Thyroid gland (tissue), 4 donors: ENCODE measurements around the gene ELMO1.

Source experiments
- CTCF ChIP-seq, 6 experiments: fragments of 200-600 bp in 3 of 6; fragments of 450-650 bp in 3 of 6; sonication (generic) in 3 of 6; IDR thresholded peaks; one replicate each; pipeline ENCODE4 v1.5.1; 2016 to 2019; ENCODE audit warnings: antibody characterized with exemption in 6 of 6, mild to moderate bottlenecking in 2 of 6, inconsistent platforms in 1 of 6, moderate library complexity in 1 of 6
- POLR2A ChIP-seq, 2 donors: fragments of 450-650 bp; IDR thresholded peaks; one replicate each; pipeline ENCODE4 v1.6.1; 2017; ENCODE audit warnings: antibody characterized with exemption in 2 of 2, mild to moderate bottlenecking in 2 of 2, moderate library complexity in 1 of 2

GRCh38 chr7:36971515-36972139 lies 477.0 kb downstream of the ELMO1 start:
- TF ChIP-seq CTCF (IDR thresholded peaks at IDR 0.05) (no peak), POLR2A (IDR thresholded peaks at IDR 0.05) (no peak)
